ENCODE data around the gene ZNF677.
A peak's percentile ranks its signal among the peaks of the same experiment; 100 is the strongest.
"Not testable (repeated sequence)": the region's sequence is repeated elsewhere in the genome, so short reads cannot be mapped to it uniquely, and the experiment has no call there.

ZNF677 gene

DNA sequence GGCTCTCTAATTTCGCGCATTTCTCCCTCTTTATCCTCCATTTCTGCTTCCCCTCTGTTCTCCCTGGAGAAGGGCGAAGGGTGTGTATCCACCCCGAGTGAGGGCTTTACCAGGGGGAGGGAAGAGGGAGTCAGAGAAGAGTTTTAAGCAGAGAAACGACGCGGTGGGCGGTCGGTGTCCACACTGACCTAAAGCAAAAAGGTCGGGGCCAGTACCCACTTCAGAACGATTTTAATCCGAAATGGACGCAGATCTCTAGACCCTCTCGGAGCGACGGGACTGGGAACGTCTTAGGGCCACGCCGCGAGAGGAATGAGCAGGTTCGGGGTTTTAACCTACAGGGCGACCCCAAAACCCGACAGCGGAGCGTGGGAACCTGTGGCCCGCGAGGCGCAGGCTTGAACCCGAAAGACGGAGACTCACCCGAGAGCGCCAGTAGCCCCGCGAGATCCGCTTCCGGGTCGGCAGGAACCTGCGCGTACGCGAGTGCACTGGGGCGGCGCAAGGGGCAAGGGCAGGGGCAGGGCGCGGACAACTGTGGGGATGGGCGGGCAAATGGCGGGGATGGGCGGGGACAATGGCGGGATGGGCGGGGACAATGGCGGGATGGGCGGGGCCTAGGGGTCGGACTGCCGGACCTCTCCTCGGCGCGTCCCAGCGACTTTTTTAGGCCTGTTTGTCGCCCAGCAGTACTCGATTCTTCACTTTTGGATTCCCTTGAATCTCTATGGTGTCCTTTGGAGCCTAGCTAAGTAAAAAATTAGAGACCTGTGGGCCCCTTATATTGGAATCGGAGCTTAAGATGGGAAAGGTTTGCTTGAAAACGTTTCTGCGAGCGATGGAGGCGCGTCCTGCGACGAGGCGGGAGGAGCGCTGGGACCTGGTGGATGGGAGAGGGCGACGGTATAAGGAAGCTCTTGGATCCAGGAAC, at the start of gene ZNF677:
Gene ZNF677 (minus strand): TSS at position 463 of the 931 bp plus-strand sequence. CDS start 3,323 bp downstream, outside the sequence.
- peak; percentile 90 for DNase-seq

DNA sequence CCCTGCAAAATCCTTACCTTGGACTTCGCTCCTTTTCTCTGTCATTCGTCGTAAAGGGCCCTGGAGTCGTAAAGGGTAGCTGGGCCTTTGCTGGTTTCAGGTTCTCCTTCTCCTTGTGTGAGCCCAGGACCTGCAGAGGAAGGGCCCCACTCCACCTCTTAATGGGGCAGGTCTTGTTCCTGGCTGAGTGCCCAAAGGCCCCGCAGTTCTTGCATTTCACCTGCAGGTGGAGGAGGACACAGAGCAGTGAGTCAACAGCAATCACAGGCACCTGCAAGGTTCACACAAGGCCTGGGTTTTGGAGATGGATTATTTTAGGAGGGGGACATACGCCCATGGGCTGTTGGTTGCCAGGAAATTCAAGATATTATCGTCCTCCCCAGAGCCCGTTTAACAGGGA, 46.7 kb upstream of the ZNF677 start:
- peak; percentile 15 for DNase-seq

DNA sequence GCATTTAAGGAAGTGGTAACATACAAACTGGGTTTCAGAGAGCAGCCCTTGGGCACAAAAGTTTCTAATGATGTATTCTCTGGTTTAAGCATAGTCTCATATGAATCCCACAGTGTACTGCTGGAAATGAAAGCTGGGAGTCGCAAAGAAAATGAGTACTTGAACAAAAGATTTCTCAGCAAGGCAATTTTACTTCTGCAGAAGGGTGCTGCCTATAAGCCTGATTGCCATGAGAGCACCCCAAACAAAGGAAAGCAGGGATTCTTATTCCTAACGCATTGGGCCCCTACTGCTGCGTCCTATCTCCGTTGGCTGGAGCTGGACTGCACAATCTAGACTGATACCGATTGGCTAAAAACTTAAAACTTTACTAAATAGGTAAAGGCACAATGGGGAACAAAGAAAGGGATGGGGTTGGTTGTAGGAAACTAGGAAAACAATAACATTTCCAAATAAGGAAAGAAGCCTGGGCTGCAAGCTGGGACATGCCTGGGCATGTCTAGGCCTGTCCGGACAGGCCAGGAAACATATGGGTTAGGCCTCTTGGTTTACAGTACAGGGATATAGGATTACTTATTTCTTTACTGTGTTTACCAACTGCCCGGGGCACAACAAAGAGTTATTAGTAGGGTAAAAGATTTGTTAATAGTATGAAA, 40.2 kb upstream of the ZNF677 start:
- no peak for DNase-seq

DNA sequence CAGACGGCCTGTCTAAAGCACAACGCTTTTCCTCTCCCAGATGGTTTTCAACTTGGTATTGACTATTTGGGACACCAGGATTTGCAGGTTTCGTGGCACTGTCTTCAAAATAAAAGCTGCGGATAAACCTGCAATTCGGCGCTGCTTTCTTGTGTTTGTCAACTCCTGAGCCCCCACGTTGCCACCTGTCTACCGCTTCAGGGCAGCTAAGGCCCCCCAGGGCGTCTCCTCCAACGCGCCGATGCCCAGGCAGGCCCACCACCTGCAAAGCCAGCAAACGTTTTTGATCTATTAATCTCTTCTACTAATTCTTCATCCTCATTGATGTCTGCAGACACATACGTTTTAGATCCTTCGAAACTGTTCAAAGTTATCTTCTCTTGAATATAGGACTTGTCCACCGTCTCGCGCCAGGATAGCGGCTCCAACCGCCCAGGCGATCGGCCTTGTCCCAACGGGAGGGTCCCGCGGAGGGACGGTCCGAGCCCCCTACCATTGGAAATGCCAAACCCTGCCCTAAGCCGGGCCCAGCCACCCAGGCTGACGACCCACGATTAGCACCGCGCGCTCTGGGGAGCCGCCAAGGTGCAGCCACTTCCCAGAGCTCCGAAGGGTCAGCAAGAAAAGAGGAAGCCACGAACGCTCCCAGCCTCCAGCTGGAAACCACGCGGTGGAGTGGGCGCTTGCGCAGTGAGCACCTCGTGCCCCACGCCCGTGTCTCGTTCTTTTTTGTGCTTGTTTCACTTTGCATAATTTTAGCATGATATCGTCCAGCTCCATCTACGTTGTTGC, 36.3 kb upstream of the ZNF677 start:
- DNase-seq: no peak

DNA sequence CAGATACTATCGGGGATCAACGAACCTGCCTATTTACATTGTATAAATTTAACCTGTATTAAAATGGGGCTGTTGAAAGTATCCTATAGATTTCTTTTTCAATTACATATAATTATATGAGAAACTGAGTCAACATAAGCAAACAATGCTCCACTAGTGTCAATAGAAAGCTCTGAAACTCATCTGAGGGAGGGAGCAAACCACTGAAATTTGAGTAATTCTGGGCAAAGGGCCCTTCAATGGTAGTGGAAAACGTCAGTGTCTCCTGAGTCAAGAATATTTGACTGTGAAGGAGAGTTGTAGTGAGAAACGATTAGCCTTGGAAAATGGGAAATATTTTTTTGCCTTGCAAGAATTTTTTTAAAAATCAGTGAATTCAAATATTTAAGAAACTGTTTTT, 30.4 kb upstream of the ZNF677 start:
- no peak for DNase-seq

DNA sequence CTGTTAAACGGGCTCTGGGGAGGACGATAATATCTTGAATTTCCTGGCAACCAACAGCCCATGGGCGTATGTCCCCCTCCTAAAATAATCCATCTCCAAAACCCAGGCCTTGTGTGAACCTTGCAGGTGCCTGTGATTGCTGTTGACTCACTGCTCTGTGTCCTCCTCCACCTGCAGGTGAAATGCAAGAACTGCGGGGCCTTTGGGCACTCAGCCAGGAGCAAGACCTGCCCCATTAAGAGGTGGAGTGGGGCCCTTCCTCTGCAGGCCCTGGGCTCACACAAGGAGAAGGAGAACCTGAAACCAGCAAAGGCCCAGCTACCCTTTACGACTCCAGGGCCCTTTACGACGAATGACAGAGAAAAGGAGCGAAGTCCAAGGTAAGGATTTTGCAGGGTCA, 27.3 kb upstream of the ZNF677 start:
- DNase-seq: peak; percentile 0

DNA sequence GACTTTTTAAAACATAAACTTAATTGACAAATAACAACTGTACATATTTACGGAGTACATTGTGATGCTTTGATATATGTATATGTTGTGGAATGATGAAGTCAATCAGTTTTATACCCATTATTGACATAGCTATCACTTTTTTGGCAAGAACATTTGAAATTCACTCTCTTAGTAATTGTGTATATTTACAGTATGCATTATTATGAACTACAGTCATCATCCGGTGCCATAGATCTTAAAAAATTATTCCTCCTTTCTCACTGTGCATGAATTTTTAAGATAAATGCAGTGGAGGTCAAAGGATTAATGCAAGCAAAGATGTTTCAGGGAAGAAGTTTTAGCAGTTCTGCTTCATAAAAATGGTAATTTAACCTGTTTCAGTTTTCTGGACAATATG, 20.8 kb upstream of the ZNF677 start:
- no peak for DNase-seq

DNA sequence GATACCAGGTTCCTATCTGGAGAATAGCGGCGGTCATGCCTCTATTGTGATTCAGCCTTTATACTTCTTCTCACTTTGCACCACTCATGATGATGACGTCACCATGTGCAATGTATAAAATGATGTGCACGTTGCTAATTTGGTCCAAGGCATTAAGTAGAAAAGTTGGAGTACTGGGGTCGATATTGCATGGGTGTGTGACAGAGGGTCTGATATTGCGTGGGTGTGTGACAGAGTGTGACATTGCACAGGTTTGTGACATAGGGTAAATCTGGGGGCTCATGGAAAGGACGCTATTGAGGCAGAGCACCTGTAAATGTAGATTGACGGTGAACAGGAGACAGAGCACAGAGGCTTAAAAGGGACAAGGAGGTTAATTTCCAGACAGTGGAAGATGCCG, 17.4 kb upstream of the ZNF677 start:
- no peak for DNase-seq

DNA sequence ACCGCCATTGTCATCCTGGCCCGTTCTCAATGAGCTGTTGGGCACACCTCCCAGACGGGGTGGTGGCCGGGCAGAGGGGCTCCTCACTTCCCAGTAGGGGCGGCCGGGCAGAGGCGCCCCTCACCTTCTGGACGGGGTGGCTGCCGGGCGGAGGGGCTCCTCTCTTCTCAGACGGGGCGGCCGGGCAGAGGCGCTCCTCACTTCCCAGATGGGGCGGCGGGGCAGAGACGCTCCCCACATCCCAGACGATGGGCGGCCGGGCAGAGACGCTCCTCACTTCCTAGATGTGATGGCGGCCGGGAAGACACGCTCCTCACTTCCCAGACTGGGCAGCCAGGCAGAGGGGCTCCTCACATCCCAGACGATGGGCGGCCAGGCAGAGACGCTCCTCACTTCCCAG, 15.2 kb upstream of the ZNF677 start:
- DNase-seq: not testable (repeated sequence)

DNA sequence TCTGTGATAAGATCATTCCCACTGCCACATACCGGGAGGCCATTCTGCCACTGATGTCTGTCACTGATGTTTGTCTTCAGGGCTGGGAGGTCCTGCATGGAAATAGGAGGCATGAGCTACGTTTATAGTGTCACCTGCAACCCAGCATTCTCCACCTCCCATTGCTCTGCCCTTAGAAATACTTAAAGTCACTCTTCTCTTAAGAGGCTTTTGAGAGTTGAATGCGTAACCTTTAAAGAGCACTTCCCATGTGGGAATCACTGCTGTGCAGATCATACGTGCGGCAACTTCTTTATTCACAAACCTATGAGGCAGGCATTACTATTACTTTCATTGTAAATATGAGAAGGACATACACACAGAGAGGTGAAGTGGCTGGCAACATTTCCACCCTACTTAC, 12.9 kb upstream of the ZNF677 start, which contains the start of gene VN1R4:
Gene VN1R4 (minus strand): TSS at position 101 of the 400 bp plus-strand sequence. CDS start 58 bp downstream, at position 43.
- not testable (repeated sequence) for DNase-seq

DNA sequence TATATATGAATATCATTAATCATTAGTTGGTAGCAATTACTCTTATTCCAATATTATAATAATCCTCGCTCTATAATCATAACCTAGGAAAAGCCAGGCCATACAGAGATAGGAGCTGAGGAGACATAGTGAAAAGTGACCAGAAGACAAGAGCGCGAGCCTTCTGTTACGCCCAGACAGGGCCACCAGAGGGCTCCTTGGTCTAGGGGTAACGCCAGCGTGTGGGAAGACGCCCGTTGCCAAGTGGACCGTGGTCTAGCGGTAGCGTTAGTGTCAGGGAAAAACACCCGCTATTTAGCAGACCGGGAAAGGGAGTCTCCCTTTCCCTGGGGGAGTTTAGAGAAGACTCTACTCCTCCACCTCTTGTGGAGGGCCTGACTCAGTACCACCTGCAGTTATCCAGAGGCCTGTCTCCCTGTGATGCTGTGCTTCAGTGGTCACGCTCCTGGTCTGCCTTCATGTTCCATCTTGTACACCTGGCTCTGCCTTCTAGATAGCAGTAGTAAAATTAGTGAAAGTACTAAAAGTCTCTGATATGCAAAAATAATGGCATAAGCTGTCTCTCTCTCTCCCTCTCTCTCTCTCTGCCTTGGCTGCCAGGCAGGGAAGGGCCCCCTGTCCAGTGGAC, 3.2 kb upstream of the ZNF677 start, which contains the start of gene VN1R2:
Gene VN1R2 (plus strand): TSS at position 578 of the 628 bp plus-strand sequence. CDS start 84 bp downstream, outside the sequence.
- DNase-seq: not testable (repeated sequence)

DNA sequence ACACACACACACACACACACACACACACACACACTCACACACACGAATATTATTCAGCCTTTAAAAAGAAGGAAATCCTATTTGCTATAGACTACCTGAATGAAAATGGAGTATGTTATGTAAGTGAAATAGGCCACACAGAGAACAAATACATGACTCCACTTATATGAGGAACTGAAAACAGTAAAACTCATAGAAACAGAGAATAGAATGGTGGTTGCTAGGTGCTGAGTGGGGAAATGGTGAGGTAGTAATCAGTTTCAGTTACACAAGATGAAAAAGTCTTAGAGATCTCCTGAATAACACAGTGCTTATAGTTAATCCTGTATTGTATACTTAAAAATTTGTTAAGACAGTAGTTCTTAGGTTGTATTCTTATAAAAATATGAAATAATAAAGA, 8.2 kb downstream of the ZNF677 start:
- no peak for DNase-seq

DNA sequence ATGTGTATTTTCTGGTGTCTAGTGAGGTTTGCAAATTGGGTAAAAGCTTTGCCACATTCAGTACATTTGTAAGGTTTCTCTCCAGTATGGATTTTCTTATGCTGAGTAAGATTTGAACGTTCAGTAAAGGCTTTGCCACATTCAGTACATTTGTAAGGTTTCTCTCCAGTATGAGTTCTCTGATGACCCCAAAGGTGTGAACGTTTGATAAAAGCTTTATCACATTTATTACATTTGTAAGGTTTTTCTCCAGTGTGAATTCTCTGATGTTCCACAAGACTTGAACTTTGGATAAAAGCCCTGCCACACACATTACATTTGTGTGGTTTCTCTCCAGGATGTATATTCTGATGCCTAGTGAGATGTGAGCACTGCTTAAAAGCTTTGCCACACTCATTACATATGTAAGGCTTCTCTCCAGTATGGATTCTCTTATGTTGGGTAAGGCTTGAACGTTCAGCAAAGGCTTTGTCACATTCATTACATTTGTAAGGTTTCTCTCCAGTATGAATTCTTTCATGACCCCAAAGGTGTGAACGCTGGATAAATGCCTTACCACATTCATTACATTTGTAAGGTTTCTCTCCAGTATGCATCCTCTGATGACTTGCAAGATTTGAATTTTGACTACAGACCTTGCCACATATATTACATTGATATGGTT, 17.4 kb downstream of the ZNF677 start:
- DNase-seq: no peak

DNA sequence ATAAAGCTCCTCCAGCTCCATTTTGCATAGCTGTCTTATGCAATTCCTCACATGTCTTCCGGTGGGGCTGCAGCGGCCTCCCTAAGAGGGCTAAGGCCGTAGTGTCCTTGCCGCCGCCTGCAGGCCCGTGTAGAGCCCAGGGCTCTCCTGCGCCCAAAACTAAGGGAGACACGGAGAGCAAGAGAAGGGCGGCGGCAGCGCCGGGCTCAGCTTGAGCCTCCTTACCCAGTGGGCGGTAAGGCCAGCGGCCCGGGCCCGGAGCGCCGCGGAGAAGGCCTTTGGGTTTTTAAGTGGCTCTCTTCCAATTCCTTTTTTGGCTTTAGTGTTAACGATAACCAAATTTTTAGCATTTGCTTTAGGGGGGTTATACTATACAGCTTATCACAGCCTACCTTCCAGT, 30.1 kb downstream of the ZNF677 start:
- no peak for DNase-seq

DNA sequence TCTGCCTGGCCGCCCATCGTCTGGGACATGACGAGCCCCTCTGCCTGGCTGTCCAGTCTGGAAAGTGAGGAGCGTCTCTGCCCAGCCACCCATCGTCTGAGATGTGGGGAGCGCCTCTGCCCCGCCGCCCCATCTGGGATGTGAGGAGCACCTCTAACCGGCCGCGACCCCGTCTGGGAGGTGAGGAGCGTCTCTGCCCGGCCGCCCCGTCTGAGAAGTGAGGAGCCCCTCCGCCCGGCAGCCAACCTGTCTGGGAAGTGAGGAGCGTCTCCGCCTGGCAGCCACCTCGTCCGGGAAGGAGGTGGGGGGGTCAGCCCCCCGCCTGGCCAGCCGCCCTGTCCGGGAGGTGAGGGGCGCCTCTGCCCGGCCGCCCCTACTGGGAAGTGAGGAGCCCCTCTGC, 32.0 kb downstream of the ZNF677 start:
- DNase-seq: not testable (repeated sequence)

DNA sequence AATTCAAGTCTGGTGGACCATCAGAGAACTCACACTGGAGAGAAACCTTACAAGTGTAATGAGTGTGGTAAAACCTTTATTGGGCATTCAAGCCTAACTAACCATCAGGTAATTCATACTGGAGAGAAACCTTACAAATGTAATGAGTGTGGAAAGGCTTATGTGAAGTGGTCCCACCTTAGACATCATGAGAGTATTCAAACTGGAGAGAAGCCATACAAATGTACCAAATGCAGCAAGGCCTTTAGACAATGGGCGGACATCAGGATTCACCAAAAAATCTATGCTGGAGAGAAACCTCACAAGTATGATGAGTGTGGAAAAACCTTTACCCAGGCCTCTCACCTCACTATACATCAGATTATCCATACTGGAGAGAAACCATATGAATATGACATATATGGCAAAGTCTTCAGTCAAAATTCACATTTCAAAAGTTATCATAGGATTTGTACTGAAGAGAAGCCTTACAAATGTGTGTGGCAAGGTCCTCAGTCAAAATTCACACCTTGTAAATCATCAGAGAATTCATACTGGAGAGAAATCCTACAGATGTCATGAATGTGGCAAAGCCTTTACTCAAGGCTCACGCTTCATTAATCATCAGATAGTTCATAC, 41.9 kb downstream of the ZNF677 start:
- DNase-seq: no peak

DNA sequence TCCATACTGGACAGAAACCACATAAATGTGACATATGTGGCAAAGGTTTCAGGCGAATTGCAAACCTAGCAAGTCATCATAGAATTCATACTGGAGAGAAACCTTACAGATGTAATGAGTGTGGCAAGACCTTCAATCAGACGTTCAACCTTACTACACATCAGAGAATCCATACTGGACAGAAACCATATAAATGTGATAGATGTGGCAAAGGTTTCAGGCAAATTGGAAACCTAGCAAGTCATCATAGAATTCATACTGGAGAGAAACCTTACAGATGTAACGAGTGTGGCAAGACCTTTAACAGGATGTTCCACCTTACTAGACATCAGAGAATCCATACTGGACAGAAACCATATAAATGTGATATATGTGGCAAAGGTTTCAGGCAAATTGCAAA, 43.1 kb downstream of the ZNF677 start:
- not testable (repeated sequence) for DNase-seq

DNA sequence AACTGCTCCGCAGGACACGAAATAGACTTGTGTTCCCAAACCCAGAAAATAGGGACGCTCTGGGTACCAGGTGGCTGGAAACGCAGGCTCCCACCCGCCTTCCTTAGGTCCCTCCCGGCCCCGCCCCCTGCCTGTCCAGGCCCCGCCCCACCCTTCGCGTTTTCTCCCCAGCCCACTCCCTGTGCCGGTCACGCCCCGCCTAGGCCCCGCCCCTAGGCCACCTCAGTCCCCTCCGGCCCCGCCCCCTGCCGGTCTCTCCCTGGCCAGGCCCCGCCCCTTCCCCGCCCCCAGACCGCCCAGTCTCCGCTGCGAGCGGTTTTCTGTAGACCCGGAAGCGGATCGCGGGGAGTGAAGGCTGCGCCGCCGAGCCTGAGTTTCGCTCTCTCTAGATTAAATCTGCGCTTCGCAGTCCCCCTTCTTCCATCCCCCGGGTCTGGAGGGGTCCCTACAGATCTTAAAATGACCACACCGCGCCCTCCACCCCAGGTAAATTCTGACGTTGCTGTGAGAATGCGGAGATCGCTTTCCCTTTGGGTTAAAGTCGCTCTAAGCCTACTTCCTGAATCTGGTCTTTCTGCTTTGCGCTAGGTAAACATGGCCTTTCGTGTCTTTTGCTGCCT, 57.8 kb downstream of the ZNF677 start:
- DNase-seq: peak; percentile 84

DNA sequence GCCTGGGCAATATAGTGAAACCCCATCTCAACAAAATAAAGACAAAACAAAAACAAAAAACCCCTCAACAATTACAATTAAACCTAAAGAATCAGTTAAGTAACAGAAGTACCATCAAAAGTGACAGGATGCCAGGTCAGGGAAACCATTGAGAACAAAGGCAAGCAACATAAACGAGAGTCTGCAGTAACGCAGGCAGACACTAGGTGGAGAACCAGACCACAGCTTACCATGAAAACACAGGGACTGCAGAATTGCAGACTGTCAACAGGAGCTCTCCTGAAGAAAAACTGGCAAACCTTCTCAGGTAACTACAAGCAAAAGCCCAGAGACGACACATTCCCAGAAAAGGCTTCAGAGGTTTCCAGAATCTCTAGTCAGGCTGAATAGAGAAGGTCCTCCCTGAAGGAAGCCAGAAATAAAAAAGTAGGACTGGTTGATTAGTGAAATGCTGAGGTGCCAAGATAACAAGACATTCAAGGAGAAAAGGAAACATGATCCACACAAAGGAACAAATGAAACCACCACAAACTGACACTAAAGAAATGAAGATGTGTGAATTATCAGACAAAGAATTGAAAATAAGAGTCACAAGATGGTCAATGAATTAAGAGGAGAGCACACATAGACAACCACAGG, 59.3 kb downstream of the ZNF677 start:
- DNase-seq: peak; percentile 77

DNA sequence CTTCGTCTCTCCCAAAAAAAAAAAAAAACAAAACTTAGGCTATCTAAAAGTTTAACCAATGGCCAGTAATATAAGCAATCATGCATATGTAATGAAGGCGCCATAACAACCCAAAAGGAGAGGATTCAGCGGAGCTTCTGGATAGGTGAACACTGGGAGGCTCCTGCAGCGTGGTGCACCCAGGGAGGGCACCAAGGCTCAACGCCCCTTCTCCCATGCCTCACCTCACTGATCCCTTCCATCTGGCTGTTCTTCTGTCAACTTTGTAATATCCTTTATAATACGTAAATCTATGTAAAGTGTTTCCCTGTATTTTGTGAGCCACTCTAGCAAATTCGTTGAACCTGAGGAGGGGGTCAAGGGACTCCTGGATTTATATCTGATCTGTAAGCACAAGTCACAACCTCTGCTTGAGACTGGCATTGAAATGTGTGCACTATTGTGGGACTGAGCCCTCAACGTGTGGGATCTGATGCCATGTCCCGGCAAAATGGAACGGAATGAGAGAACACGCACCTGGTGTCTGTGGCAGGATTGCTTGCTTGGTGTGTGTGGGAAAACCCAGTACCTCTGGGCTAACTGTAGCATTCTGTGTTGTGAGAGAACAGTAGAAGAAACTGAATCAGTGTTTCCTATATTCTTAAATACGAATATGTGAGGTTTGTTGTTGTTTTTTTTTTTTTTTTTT, 61.0 kb downstream of the ZNF677 start:
- DNase-seq: no peak
